ENCODE measurements around the gene HSD11B1.

HSD11B1 gene

DNA sequence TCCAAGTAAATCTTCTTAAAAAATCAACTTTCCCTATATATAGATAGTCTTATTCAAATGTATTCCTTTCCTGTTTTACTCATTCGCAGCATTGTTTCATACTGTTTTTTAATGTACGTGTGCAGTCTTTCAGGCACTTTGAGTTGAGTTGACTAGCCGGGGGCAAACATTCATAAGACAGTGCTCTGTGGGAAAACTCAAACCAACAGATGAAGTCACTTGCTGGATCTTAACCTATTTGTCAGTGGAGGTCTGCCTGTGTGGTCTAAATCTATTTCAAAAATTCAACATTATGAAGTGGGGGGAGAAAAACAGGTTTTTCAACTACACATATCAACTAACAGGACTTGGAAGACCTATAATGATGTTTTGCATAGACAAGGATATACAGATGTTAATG, 6.2 kb downstream of the HSD11B1 start:
- Histone ChIP-seq H3K9me3 (ENCODE audit: low read length) (no peaks in the 10 kb centered on the region), H3K4me1 (ENCODE audit: insufficient read depth, low read length, severe bottlenecking) (no peaks in the 10 kb centered on the region), H2AFZ (ENCODE audit: low read length) (no peak overlapping the region), H3K9ac (ENCODE audit: low read length) (no peak overlapping the region), H3K79me2 (ENCODE audit: insufficient read depth, low read length) (no peaks in the 10 kb centered on the region), H3K36me3 (ENCODE audit: insufficient read depth, low read length) (no peaks in the 10 kb centered on the region), H3K4me3 (ENCODE audit: low read depth, low read length, poor library complexity, severe bottlenecking) (no peak overlapping the region), H3F3A (ENCODE audit: insufficient read depth, low read length) (no peaks in the 10 kb centered on the region), H3K27ac (ENCODE audit: low read depth, low read length, poor library complexity, severe bottlenecking) (no peak overlapping the region), H4K20me1 (ENCODE audit: insufficient read depth, low read length) (no peaks in the 10 kb centered on the region), H3K27me3 (ENCODE audit: insufficient read depth, low read length) (no peaks in the 10 kb centered on the region), H3K9me2 (ENCODE audit: low read depth, low read length) (no peaks in the 10 kb centered on the region), H3K4me2 (ENCODE audit: low read length) (no peak overlapping the region)
- TF ChIP-seq, protein P1, sequence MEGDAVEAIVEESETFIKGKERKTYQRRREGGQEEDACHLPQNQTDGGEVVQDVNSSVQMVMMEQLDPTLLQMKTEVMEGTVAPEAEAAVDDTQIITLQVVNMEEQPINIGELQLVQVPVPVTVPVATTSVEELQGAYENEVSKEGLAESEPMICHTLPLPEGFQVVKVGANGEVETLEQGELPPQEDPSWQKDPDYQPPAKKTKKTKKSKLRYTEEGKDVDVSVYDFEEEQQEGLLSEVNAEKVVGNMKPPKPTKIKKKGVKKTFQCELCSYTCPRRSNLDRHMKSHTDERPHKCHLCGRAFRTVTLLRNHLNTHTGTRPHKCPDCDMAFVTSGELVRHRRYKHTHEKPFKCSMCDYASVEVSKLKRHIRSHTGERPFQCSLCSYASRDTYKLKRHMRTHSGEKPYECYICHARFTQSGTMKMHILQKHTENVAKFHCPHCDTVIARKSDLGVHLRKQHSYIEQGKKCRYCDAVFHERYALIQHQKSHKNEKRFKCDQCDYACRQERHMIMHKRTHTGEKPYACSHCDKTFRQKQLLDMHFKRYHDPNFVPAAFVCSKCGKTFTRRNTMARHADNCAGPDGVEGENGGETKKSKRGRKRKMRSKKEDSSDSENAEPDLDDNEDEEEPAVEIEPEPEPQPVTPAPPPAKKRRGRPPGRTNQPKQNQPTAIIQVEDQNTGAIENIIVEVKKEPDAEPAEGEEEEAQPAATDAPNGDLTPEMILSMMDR (IDR thresholded peaks at IDR 0.05; ENCODE audit: low read length) = no peak
- TF ChIP-seq EZH2 (IDR thresholded peaks at IDR 0.05; ENCODE audit: borderline replicate concordance, low read length) = no peak

DNA sequence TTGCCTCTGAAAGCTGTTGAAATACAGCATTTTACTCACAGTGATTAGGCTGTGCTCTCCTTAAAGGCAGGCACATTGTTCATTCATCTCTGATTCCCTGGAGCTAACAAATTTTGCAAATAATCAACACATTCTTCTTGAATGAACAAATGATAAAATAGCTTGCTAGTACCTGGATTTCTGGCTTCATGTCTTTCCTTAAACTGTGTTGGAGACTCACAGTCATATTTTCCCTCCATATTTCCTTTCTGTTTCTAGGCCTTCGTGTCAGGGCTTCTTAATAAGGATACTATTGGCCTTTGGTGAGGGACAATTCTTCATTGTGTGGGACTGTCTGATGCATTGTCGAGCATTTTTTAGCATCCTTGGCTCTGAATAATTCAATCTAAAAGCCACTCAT, 9.7 kb downstream of the HSD11B1 start:
- Histone ChIP-seq H3K4me1 (ENCODE audit: insufficient read depth, low read length, severe bottlenecking) (no peaks in the 10 kb centered on the region), H3K9me3 (ENCODE audit: low read length) (no peaks in the 10 kb centered on the region), H3K9ac (ENCODE audit: low read length) (no peak overlapping the region), H3F3A (ENCODE audit: insufficient read depth, low read length) (no peaks in the 10 kb centered on the region), H3K4me3 (ENCODE audit: low read depth, low read length, poor library complexity, severe bottlenecking) (no peak overlapping the region), H3K36me3 (ENCODE audit: insufficient read depth, low read length) (no peaks in the 10 kb centered on the region), H3K79me2 (ENCODE audit: insufficient read depth, low read length) (no peaks in the 10 kb centered on the region), H3K27ac (ENCODE audit: low read depth, low read length, poor library complexity, severe bottlenecking) (no peak overlapping the region), H3K27me3 (ENCODE audit: insufficient read depth, low read length) (no peaks in the 10 kb centered on the region), H4K20me1 (ENCODE audit: insufficient read depth, low read length) (no peaks in the 10 kb centered on the region), H3K4me2 (ENCODE audit: low read length) (no peak overlapping the region), H2AFZ (ENCODE audit: low read length) (no peak overlapping the region), H3K9me2 (ENCODE audit: low read depth, low read length) (no peaks in the 10 kb centered on the region)
- TF ChIP-seq EZH2 (IDR thresholded peaks at IDR 0.05; ENCODE audit: borderline replicate concordance, low read length) = no peak
- TF ChIP-seq, protein P1 (IDR thresholded peaks at IDR 0.05; ENCODE audit: low read length) = no peak

DNA sequence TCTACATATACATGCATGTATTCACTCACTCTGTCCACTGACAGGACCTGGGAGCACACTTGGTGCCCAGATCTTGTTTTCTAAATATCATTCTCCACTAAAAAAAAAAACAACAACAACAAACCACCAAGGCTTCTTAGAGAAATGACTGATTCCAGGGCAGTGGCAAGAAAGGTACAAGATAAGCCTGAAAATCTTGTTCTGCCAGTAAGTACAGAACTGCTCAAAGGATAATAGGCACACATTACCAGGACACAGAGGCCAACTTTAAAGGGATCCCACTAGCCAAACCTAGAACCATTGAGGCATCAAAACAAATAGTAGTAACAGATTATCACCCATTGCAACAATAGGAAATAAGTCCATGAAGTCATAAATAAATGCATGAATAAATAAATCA, 10.7 kb downstream of the HSD11B1 start:
- H2AFZ ChIP-seq (ENCODE audit: low read length) = no peak overlapping the region
- TF ChIP-seq EZH2 (IDR thresholded peaks at IDR 0.05; ENCODE audit: borderline replicate concordance, low read length) = no peak
- TF ChIP-seq, protein P1 (IDR thresholded peaks at IDR 0.05; ENCODE audit: low read length) = no peak
- no peak overlapping the region for H3K27ac ChIP-seq (ENCODE audit: low read depth, low read length, poor library complexity, severe bottlenecking)
- H3F3A ChIP-seq (ENCODE audit: insufficient read depth, low read length) = no peaks in the 10 kb centered on the region
- no peaks in the 10 kb centered on the region for H3K9me3 ChIP-seq (ENCODE audit: low read length)
- H3K36me3 ChIP-seq (ENCODE audit: insufficient read depth, low read length) = no peaks in the 10 kb centered on the region
- no peaks in the 10 kb centered on the region for H4K20me1 ChIP-seq (ENCODE audit: insufficient read depth, low read length)
- no peak overlapping the region for H3K9ac ChIP-seq (ENCODE audit: low read length)
- H3K4me2 ChIP-seq (ENCODE audit: low read length) = no peak overlapping the region
- H3K79me2 ChIP-seq (ENCODE audit: insufficient read depth, low read length) = no peaks in the 10 kb centered on the region
- no peak overlapping the region for H3K4me3 ChIP-seq (ENCODE audit: low read depth, low read length, poor library complexity, severe bottlenecking)
- no peaks in the 10 kb centered on the region for H3K27me3 ChIP-seq (ENCODE audit: insufficient read depth, low read length)
- H3K4me1 ChIP-seq (ENCODE audit: insufficient read depth, low read length, severe bottlenecking) = no peaks in the 10 kb centered on the region
- H3K9me2 ChIP-seq (ENCODE audit: low read depth, low read length) = no peaks in the 10 kb centered on the region
